ENCODE results near the gene ELN. TPM values are rescaled to one million over a fixed set of nuclear protein-coding genes. Genes with fewer than 3 reads are reported as not detected.

Gene ELN
- total and polyA plus RNA-seq, 2 donors (not counting 1 experiment from before 2014, with no cell fraction given) = not detected

DNA sequence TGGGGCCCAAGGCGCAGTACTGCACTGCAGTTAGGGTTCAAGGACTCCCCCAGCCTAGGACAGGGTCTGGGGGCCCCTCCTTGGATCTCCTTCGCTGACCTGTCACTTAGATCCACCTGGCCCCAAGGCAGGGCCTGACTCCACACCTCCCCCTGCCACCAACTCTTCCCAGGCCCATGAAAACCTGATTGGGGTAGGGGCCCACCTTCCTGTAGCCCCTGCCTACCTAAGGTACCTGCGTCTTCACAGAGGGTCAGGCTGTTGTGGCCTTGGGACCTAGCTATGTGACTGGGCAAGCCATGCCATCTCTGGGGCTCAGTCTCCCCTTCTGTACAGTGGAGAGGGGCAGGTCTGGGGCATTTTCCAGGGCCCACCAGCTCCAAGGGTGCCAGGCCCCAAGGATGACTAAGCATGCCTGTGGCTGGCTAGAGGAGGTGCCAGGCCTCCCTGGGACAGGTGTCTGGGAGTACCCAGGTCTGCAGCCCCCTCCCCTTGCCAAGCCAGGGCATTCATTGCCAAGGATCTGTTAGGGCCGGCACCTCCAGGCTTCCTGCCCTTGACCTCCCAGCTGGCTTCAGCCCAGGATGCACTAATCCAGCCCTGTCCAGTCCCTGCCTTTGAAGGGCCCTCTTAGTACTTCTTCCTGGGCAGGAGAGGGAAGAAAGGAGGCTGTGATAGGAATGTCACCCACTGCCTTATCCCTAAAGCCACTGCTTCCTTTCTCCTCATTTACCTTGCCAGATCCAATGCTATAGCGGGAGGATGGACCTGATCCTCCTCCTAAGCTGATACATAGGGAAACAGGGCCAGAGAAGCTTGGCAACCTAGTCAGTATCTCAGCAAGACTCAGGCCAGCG lies 57.0 kb downstream of the ELN start:
- Histone ChIP-seq H3K9me3 (ENCODE audit: control extremely low read depth in 1 of 3, control insufficient read depth in 2 of 3, insufficient read depth in 1 of 3, low read length in 2 of 3) (no peaks in the 10 kb centered on the region), H3K9ac (ENCODE audit: low read length) (peak overlapping the region; percentile 72), H3K4me3 (ENCODE audit: control extremely low read depth in 1 of 5, extremely low read depth in 1 of 5, insufficient read depth in 1 of 5, low read depth in 2 of 5, low read length in 4 of 5) (peak overlapping the region in 2 of 5 experiments; percentile 64 to 68), H3K27ac (ENCODE audit: low read length in 2 of 2) (no peak overlapping the region), H3K4me2 (replicated peaks; ENCODE audit: low read depth, low read length, poor library complexity, severe bottlenecking) (peak overlapping the region; percentile 99), H3K27me3 (replicated peaks in 1 of 4; ENCODE audit: control extremely low read depth in 1 of 4, control insufficient read depth in 3 of 4, insufficient read depth in 4 of 4, low read length in 3 of 4) (no peaks in the 10 kb centered on the region), H3K79me2 (ENCODE audit: control insufficient read depth, insufficient read depth, low read length) (peaks cover 6% of the 10 kb centered on the region), H3K4me1 (ENCODE audit: control insufficient read depth in 2 of 2, insufficient read depth in 2 of 2, low read length in 2 of 2) (peaks cover 7 to 21% of the 10 kb centered on the region in 2 donors), H4K20me1 (ENCODE audit: control insufficient read depth, insufficient read depth, low read length, poor library complexity, severe bottlenecking) (no peaks in the 10 kb centered on the region), H2AFZ (ENCODE audit: insufficient read depth, low read depth, low read length, poor library complexity, severe bottlenecking) (peak overlapping the region; percentile 72), H3K36me3 (replicated peaks in 1 of 2; ENCODE audit: control extremely low read depth in 1 of 2, control insufficient read depth in 1 of 2, extremely low read depth in 1 of 2, insufficient read depth in 2 of 2, low read length in 1 of 2) (no peaks in the 10 kb centered on the region)
- no peak for ATAC-seq (ENCODE audit: low read depth)
- no peak for DNase-seq
- POLR2A ChIA-PET = interaction anchor here (0.5 to 2.3 kb wide), 3 partner anchors 8 to 83 kb away, joined by 3 to 27 read pairs (median 5); no protein-coding TSS in a partner anchor
- CTCF ChIA-PET = no interaction called here
- Mint-ChIP-seq H3K9me3 (ENCODE audit: insufficient read depth) (no peaks in the 10 kb centered on the region), H3K27ac (peak overlapping the region; percentile 63), H3K27me3 (no peaks in the 10 kb centered on the region), H3K4me1 (peaks cover 16% of the 10 kb centered on the region), H3K4me3 (peak overlapping the region; percentile 86)
- intact Hi-C loops (cut with micrococcal nuclease) = loop anchor here (1.0 to 10.0 kb wide), 5 partner anchors 8 to 563 kb away; partner anchors contain the start of genes ABHD11, BAZ1B and EIF4H
- 86% methylated on average over 5 of the region's 6 CpGs for WGBS (ENCODE audit: insufficient coverage)
- no peak for TF ChIP-seq EZH2 (IDR thresholded peaks at IDR 0.05; ENCODE audit: borderline replicate concordance, insufficient read depth, low read depth, low read length, poor library complexity, severe bottlenecking)
- TF ChIP-seq, protein P1, sequence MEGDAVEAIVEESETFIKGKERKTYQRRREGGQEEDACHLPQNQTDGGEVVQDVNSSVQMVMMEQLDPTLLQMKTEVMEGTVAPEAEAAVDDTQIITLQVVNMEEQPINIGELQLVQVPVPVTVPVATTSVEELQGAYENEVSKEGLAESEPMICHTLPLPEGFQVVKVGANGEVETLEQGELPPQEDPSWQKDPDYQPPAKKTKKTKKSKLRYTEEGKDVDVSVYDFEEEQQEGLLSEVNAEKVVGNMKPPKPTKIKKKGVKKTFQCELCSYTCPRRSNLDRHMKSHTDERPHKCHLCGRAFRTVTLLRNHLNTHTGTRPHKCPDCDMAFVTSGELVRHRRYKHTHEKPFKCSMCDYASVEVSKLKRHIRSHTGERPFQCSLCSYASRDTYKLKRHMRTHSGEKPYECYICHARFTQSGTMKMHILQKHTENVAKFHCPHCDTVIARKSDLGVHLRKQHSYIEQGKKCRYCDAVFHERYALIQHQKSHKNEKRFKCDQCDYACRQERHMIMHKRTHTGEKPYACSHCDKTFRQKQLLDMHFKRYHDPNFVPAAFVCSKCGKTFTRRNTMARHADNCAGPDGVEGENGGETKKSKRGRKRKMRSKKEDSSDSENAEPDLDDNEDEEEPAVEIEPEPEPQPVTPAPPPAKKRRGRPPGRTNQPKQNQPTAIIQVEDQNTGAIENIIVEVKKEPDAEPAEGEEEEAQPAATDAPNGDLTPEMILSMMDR (IDR thresholded peaks at IDR 0.05) = no peak
